ENCODE measurements around the gene CCR5. TPM values are rescaled to one million over a fixed set of nuclear protein-coding genes. Genes with fewer than 3 reads are reported as not detected.

CCR5 gene
- total and polyA plus RNA-seq, 9 of the 15 experiments (the other 6 are each of a cell fraction or from before 2014, with no cell fraction given), result not detected

DNA sequence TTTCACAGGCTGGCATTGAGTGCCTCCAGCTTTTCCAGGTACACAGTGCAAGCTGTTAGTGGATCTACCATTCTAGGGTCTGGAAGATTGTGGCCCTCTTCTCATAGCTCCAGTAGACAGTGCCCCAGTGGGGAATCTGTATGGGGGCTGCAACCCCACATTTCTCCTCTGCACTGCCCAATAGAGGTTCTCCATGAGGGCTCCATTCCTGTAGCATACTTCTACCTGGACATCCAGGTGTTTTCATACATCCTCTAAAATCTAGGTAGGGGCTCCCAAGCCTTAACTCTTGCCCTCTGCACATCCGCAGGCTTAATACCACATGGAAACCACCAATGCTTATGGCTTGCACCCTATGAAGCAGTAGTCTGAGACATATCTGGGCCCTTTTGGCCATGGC lies 31.9 kb upstream of the CCR5 start:
- CTCF ChIA-PET (ENCODE audit: low intra/inter-chr PET ratio), result interaction anchor here (0.6 kb wide), 1 partner anchor 19 kb away, joined by 4 read pairs; no protein-coding TSS in a partner anchor
- BruUV-seq (replicated peaks), result no TSS peak
- no peak overlapping the region for H3K9ac ChIP-seq (ENCODE audit: insufficient read depth in 1 of 2, low read depth in 2 of 2, low read length in 2 of 2)
- POLR2A ChIA-PET, result no interaction called here
- no peaks in the 10 kb centered on the region for H3K4me1 ChIP-seq (replicated peaks in 1 of 2; ENCODE audit: control insufficient read depth in 2 of 2, insufficient read depth in 2 of 2, low read length in 2 of 2)
- intact Hi-C loops (cut with micrococcal nuclease) (no loop called here), in situ Hi-C loops (cut with MboI) (no loop called here)
- no peak overlapping the region for H3K27ac ChIP-seq (ENCODE audit: extremely low read depth, low read depth, low read length)
- H3K4me2 ChIP-seq (ENCODE audit: insufficient read depth, low read length), result no peak overlapping the region
- DNase-seq (ENCODE audit: extremely low read depth in 1 of 4, low spot score in 3 of 4) (no peak), ATAC-seq (no peak), FAIRE-seq (no peak)
- no peaks in the 10 kb centered on the region for H4K20me1 ChIP-seq (replicated peaks; ENCODE audit: control insufficient read depth, insufficient read depth, low read length)
- no peaks in the 10 kb centered on the region for H3K9me1 ChIP-seq (ENCODE audit: control insufficient read depth, insufficient read depth, low read length)
- 0% methylated on average over 1 of the region's 1 CpG for WGBS (ENCODE audit: insufficient coverage, low coverage, missing lambda C conversion rate)
- H3K36me3 ChIP-seq (ENCODE audit: control insufficient read depth, insufficient read depth, low read length), result no peaks in the 10 kb centered on the region
- no peaks in the 10 kb centered on the region for H3K27me3 ChIP-seq (ENCODE audit: control insufficient read depth in 2 of 2, insufficient read depth in 2 of 2, low read length in 2 of 2)
- H3K4me3 ChIP-seq, result no peak overlapping the region
- H2AFZ ChIP-seq (ENCODE audit: low read depth, low read length), result no peak overlapping the region
- no peaks in the 10 kb centered on the region for H3K79me2 ChIP-seq (ENCODE audit: control insufficient read depth, insufficient read depth, low read length)
- H3K9me3 ChIP-seq (replicated peaks; ENCODE audit: control insufficient read depth, insufficient read depth, low read depth, low read length), result no peaks in the 10 kb centered on the region; the same call in 1 of the 2 replicates
- TF ChIP-seq KLF10 (CRISPR knock-in tag; IDR thresholded peaks at IDR 0.05), result no peak
- TF ChIP-seq E2F3 (CRISPR knock-in tag; IDR thresholded peaks at IDR 0.05), result no peak
- peak; percentile 56; the same call in 1 of the 2 replicates for TF ChIP-seq CBX5 (IDR thresholded peaks at IDR 0.05; ENCODE audit: borderline replicate concordance, low read depth)
- no peak for TF ChIP-seq HDGF (IDR thresholded peaks at IDR 0.05)
- TF ChIP-seq RBM39 (optimal IDR thresholded peaks at IDR 0.05; ENCODE audit: low read depth, low read length), result no peak
- peak in 1 of 2 experiments; percentile 54; a peak in 2 of 3 replicates for TF ChIP-seq CBX3 (IDR thresholded peaks at IDR 0.05; ENCODE audit: borderline replicate concordance in 1 of 2, low read length in 2 of 2)
- TF ChIP-seq, protein P1, sequence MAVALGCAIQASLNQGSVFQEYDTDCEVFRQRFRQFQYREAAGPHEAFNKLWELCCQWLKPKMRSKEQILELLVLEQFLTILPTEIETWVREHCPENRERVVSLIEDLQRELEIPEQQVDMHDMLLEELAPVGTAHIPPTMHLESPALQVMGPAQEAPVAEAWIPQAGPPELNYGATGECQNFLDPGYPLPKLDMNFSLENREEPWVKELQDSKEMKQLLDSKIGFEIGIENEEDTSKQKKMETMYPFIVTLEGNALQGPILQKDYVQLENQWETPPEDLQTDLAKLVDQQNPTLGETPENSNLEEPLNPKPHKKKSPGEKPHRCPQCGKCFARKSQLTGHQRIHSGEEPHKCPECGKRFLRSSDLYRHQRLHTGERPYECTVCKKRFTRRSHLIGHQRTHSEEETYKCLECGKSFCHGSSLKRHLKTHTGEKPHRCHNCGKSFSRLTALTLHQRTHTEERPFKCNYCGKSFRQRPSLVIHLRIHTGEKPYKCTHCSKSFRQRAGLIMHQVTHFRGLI (CRISPR knock-in tag; IDR thresholded peaks at IDR 0.05), result no peak
- TF ChIP-seq, protein P2, sequence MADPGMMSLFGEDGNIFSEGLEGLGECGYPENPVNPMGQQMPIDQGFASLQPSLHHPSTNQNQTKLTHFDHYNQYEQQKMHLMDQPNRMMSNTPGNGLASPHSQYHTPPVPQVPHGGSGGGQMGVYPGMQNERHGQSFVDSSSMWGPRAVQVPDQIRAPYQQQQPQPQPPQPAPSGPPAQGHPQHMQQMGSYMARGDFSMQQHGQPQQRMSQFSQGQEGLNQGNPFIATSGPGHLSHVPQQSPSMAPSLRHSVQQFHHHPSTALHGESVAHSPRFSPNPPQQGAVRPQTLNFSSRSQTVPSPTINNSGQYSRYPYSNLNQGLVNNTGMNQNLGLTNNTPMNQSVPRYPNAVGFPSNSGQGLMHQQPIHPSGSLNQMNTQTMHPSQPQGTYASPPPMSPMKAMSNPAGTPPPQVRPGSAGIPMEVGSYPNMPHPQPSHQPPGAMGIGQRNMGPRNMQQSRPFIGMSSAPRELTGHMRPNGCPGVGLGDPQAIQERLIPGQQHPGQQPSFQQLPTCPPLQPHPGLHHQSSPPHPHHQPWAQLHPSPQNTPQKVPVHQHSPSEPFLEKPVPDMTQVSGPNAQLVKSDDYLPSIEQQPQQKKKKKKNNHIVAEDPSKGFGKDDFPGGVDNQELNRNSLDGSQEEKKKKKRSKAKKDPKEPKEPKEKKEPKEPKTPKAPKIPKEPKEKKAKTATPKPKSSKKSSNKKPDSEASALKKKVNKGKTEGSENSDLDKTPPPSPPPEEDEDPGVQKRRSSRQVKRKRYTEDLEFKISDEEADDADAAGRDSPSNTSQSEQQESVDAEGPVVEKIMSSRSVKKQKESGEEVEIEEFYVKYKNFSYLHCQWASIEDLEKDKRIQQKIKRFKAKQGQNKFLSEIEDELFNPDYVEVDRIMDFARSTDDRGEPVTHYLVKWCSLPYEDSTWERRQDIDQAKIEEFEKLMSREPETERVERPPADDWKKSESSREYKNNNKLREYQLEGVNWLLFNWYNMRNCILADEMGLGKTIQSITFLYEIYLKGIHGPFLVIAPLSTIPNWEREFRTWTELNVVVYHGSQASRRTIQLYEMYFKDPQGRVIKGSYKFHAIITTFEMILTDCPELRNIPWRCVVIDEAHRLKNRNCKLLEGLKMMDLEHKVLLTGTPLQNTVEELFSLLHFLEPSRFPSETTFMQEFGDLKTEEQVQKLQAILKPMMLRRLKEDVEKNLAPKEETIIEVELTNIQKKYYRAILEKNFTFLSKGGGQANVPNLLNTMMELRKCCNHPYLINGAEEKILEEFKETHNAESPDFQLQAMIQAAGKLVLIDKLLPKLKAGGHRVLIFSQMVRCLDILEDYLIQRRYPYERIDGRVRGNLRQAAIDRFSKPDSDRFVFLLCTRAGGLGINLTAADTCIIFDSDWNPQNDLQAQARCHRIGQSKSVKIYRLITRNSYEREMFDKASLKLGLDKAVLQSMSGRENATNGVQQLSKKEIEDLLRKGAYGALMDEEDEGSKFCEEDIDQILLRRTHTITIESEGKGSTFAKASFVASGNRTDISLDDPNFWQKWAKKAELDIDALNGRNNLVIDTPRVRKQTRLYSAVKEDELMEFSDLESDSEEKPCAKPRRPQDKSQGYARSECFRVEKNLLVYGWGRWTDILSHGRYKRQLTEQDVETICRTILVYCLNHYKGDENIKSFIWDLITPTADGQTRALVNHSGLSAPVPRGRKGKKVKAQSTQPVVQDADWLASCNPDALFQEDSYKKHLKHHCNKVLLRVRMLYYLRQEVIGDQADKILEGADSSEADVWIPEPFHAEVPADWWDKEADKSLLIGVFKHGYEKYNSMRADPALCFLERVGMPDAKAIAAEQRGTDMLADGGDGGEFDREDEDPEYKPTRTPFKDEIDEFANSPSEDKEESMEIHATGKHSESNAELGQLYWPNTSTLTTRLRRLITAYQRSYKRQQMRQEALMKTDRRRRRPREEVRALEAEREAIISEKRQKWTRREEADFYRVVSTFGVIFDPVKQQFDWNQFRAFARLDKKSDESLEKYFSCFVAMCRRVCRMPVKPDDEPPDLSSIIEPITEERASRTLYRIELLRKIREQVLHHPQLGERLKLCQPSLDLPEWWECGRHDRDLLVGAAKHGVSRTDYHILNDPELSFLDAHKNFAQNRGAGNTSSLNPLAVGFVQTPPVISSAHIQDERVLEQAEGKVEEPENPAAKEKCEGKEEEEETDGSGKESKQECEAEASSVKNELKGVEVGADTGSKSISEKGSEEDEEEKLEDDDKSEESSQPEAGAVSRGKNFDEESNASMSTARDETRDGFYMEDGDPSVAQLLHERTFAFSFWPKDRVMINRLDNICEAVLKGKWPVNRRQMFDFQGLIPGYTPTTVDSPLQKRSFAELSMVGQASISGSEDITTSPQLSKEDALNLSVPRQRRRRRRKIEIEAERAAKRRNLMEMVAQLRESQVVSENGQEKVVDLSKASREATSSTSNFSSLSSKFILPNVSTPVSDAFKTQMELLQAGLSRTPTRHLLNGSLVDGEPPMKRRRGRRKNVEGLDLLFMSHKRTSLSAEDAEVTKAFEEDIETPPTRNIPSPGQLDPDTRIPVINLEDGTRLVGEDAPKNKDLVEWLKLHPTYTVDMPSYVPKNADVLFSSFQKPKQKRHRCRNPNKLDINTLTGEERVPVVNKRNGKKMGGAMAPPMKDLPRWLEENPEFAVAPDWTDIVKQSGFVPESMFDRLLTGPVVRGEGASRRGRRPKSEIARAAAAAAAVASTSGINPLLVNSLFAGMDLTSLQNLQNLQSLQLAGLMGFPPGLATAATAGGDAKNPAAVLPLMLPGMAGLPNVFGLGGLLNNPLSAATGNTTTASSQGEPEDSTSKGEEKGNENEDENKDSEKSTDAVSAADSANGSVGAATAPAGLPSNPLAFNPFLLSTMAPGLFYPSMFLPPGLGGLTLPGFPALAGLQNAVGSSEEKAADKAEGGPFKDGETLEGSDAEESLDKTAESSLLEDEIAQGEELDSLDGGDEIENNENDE (IDR thresholded peaks at IDR 0.05; ENCODE audit: low read depth, low read length), result no peak
- TF ChIP-seq, protein P3, sequence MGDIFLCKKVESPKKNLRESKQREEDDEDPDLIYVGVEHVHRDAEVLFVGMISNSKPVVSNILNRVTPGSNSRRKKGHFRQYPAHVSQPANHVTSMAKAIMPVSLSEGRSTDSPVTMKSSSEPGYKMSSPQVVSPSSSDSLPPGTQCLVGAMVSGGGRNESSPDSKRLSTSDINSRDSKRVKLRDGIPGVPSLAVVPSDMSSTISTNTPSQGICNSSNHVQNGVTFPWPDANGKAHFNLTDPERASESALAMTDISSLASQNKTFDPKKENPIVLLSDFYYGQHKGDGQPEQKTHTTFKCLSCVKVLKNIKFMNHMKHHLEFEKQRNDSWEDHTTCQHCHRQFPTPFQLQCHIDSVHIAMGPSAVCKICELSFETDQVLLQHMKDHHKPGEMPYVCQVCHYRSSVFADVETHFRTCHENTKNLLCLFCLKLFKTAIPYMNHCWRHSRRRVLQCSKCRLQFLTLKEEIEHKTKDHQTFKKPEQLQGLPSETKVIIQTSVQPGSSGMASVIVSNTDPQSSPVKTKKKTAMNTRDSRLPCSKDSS (IDR thresholded peaks at IDR 0.05; ENCODE audit: low read depth, partially characterized antibody), result peak; percentile 26

Data from K562 (cell line).